HK-2 (cell line): ENCODE data around the gene CHID1.
A peak's percentile ranks its signal among the peaks of the same experiment; 100 is the strongest.

Experiments used
- DNase-seq: peaks from one replicate; pipeline ENCODE4 v3.0.0-alpha.2; 2018; ENCODE audit not compliant: unreplicated experiment

CHID1 gene

DNA sequence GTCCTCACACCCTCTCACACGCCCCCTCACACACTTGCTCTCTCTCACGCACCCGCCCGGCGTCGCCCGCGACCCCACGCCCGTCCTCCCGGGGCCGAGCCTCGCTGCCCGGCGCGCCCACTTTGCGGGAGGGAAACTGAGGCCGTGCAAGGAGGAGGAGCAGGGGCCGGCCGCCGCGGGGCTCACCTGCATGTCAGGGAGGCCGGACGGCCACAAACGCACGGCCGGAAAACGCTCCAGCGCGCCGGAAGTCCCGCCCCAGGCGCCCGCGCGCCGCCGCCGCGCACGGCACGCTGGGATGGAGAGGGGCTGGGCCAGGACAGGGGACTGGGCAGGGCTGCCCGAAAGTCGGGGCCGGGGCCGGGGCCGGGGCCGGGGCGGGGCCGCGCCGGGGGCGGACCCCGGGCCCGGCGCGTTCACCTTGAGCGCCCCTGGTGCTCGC, at the start of gene CHID1:
Gene CHID1, minus strand, starts transcription at position 222 of the 442 bp plus-strand sequence. CDS start 5,994 bp downstream, outside the sequence.
- DNase-seq = peak; percentile 86

DNA sequence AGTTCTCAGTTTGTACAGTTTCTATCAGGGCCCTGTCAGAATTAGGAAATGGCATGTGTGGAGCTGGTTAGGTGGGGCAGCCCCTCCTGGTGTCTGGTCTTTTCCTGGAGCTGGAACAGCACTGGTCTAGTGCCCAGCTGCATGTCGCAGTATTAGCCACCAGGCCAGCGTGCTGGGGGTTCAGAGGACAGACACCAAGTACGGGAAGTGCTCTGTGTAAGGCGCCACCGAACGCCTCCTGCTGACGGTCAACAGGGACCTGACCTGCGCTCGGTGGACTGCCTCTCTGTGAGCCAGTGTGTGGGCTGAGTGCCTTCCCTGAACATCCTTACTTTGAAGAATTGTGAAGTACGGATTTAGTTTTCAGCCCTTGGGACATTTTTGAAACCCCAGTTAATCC, 49.0 kb upstream of the CHID1 start:
- DNase-seq = no peak

DNA sequence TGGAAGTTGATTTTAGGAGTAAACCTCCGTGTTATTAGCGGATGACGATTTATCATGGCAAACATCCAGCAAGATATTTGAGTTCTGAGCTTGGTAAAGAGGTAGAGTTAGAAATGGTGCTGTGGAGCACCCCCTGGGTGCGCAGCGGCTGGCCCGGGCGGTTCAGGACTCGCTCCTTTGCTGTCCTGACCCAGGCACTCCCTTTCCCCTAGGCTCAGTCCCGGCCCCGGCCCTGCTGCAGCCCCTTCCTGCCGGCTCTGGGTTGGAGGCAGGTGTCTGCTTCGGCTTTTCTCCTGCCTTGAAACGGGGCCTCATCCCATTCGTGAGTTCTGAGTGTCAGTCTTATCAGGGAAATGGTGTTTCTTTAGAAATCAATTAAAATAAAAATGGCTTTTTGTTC, 48.4 kb upstream of the CHID1 start:
- DNase-seq = no peak

DNA sequence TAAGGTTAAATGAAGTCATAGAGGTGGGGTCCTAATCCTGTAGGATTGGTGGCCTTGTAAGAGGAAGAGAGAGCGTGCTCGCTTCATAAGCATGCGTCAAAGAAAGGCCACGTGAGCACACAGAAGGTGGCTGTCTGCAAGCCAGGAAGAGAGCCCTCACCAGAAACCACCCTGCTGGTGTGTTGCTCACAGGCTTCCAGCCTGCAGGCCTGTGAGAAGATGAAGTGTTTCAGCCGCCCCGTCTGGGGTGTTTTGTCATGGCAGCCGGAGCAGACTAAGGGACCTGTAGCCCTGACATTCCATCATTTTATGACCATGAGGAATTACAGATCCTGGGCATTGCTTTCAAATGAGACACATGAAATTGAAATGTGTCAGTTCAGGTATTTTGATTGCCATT, 47.5 kb upstream of the CHID1 start:
- DNase-seq = no peak

DNA sequence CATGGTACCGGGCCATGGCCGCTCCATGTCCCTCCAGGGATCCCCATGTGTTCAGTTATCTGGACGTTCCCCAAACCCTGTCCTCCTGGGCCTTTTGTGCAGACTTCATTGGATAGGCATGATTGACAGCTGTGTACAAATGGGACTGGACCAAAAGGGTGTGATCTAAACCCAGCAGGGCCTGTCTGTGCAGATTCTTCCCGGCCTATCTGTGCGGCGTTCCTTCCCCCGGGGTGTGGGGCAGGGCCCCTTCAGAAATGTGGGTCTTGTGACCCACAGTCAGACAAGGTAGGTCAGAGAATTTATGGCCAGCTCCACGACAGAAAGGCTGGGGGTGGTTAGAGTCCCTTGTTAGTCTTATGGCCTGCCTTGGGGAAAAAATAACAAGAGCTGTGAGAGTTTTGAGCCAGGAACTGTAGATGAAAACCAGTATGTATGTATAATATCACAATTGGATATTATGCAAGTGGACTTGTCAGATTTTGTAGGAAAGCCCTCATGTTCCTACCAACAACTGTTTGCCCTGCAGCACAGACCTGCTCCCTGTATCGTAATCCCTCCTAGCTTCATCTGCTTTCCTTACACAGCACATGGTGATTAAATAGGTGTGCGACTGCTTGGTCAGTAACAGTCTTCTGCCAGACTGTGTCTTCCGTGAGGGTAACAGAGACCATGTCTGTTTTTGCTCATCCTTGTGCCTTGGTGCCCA, 46.8 kb upstream of the CHID1 start:
- no peak for DNase-seq

DNA sequence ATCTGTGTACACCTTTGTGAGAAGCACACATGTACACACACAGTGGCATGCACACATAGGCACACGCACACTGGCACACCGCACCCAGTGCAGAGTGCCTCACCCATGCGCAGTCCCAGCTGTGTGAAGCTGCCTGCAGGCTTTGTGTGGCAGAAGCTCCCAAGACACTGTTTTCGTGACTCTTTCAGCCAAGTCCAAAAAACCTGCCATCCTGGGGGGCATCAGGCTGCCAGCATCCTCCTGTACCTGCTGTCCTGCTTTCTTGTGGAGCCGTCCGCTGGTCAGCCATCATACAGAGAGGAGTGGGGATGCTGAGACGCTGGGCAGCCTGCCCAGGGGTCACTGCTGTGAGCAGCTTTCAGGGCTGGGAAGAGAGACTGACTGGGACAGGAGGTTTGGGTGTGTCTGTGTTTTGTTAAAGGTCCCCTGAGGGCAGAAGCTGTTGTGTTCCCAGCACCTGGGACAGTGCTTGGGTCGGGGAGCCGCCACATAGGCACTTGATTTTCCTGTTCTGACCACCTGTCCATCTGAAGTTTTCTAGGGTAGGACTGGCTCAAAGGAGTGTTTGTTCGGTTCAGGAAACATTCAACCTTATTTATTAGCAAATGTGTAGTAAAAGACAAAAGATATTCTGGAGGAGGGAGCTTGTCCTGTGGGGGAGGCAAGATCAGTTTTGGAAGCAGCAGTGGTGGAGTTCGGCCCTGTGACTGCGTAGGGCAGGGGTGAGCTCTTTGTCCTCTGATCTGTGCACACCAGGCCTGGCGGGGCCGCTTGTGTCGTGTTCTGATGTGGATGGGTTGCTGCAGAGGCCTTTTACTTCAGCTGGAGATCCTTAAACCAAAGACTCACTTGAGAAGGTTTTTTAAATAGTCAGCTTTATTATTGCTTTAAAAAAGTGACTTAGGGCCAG, 44.8 kb upstream of the CHID1 start:
- no peak for DNase-seq

DNA sequence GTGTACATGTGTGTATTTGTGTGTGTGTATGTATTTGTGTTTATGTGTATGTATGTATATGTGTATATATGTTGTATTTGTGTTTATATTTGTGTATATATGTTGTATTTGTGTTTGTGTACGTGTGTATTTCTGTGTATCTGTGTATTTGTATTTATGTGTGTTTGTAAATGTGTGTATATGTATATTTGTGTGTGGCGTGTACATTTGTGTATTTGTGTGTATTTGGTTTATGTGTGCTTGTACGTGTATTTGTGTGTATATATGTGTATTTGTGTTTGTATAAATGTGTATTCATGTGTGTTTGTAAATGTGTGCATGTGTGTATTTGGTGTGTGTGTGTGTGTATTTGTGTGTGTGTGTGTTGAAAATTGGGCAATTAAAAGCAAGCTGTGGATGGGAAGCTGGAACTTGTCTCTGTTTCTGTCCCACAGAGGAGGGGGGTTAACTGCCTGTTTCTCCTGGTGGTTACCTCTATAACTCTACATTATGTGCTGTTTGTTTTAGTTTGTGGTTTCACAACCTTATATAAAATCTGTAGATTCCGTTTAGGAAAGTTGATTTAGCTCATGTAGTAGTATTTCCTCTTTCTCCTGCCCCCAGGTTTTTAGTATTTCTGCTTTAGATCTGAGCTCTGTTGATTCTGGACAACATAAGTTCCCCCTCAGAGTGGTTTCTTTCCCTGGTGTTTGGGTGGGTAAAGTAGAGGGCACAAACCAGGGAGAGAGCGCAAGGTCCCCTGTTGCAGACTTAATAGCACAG, 44.0 kb upstream of the CHID1 start:
- DNase-seq = no peak

DNA sequence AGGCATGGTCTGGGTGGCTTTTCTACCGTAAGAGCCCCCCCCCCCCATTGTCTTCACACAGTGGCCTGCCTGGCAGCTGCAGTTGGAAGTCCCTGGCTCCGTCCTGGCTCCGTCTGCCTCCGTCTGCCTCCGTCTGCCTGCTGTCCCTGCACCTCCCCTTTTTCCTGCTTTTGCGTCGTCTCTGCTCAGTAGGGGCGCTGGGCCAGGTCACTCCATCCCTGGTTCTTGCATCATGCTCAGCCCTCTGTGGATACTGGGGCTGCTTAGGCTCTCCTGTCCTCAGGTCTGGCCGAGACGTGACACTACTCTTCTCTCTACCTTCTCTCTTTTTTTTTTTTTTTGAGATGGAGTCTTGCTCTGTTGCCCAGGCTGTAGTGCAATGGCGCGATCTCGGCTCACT, 42.9 kb upstream of the CHID1 start:
- DNase-seq = no peak

DNA sequence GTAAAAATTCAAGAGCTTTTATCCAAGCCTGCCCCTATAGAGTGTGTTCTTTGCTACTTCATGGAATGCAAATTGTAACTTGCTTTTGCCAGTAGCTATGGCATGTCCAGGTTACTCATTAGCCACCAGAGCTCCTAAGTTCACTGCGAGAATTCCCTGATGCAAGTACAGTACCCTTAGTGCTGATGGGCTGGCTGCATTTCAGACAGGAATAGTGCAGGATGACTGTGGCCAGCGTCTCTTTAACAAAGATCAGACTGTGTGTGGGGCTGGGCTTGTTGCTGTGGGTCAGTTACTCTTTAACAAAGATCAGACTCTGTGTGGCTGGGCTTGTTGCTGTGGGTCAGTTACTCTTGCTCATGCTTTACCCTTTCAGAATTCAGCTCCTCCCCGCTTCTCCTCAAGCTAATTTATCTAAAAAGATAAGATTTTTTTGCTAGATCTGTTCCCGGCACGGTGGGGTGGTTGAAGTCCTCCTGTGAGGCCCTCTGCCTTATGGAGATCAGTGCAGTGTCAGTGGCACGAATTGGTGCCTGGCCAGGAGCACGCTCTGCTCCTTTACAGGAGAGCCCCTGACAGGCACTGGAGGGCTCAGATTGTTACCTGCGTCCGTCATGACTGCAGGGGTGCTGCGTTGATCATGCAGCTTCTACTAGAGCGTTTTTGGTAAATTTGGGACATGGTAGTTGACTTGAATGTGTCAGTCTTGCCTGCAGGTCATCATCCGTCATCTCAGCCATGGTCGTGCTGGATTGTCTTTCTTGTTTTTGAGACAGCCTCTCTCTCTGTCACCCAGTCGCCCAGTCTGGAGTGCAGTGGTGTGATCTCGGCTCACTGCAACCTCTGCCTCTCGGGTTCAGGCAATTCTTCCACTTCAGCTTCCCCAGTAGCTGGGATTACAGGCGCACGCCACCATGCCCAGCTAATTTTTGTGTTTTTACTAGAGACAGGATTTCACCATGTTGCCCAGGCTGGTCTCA, 42.1 kb upstream of the CHID1 start:
- DNase-seq = peak; percentile 75

DNA sequence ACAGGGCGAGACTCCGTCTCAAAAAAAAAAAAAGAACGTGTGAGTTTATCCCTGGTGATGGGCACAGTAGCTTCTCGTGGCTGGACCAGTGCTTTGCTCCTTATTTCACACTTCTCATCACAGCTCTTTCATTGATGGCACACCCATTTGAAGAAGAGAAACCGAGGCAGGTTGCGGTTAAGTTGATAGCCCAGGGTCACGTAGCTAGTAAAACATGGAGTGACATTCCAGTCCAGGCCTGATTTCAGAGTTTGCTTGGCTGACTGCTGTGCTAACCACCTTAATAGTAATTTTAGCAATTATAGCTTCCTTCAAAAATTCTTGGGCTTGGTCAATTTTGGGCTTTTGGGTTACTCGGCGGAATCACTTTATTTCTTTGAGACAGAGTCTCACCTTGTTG, 40.9 kb upstream of the CHID1 start:
- DNase-seq = no peak

DNA sequence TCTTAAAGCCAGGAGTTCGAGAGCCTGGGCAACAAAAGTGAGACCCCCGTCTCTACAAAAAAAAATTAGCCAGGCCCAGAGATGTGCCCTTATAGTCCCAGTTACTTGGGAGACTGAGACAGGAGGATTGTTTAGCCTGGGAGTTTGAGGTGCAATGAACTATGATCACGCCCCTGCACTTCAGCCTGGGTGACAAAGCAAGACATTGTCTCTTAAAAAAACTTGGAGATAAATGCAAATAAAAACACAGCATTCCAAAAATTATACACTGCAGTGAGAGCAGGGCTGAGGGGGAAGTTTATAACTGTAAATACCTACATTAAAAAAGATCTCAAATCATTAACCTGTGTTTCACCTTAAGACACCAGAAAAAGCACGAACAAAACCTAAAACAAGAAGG, 37.1 kb upstream of the CHID1 start:
- DNase-seq = no peak

DNA sequence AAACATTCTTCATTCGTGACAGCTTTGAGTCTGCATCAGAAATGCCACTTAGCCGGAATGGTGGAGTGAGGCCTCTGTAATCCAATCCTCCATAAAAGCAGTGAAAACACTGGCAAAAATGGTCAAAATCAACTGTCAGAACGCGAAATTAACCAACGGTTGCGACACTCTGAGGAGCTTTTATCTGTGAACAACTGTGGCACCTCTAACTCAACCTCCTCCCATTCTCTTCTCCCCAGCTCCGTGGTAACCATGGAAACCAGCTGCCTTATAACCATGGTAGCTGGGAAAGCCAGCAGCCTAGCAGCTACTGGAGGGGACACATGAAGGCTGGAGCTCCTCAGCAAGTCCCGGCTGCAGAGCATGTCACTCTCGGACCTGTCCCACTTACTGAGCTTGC, 35.4 kb upstream of the CHID1 start:
- no peak for DNase-seq

DNA sequence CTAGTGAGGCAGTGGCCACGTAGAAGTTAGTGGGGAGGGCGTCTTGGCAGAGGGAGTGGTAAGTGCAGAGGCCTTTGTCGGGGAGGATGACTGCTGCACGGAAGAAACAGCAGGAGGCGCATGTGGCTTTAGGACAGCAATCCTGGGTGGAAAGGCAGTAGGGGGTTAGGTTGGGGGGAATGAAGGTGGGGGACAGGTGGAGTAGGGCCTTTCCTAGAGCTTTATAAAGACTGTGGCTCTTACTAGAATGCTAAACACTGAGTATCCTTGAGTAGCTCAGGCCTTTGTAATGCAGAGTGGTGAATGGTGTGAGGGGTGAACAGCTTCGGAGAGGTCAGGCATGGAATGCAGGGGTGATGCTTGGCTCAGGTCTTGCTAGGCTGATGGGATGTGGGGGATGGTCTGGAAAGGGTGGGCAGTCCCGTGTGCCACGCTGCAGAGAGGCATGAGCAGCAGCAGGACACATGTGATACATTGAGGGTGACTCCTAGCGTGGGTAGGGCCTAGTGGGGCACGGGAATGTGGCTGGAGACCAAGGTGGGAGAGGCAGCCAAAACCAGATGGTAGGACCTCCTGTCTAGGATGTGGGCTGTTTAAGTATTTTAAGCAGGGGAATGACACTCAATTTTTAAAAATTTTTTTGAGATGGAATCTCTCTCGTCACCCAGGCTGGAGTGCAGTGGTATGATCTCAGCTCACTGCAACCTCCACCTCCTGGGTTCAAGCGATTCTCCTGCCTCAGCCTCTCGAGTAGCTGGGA, 34.3 kb upstream of the CHID1 start:
- DNase-seq = no peak

DNA sequence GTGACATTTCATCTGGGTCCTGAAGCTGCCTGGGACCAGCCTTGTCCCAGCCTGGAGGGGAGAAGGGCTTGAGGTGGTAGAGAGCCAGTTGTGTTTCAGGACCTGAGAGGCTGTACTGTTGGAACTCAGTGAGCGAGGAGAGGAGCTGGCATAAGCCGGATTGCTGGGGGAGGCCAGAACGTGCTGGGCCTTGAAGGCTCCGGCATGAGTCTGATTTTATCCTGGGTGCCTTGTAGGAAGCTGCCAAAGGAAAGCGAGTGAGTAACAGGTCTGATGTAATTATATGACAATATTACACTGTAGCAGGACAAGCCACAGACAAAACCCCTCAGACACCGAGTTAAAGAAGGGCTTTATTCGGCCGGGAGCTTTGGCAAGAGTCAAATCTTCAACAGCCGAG, 32.2 kb upstream of the CHID1 start:
- no peak for DNase-seq

DNA sequence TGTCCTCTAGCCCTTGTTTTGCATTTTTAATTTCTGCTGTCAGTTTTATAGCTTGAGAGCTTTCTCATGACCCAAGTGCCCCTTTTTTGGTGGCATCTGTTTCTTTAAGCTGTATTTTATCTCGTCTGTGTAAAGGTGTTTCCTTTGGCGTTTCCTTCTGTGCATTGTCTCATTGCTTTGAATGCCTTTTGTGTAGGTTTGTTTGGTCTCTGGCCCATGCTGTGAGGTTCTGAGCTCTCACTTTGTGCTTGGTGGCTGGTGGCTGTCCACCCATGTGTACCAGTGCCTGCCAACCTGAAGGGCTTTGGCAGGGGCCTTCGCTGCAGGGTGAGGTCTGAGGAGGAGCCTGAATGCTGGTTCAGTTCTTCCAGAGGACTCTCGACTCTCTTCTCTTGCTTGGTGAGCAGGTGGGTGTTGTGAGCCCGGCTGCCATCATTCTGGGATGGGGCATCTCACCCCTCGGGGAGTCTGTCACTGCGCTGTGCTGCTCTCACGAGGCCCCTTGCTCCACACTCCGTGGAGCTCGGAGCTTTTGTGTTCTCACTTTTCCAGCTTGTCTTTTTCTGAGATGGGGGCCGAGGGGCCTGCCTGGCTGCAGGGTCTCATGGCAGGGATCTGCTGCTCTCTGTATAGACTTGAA, 30.0 kb upstream of the CHID1 start:
- no peak for DNase-seq

DNA sequence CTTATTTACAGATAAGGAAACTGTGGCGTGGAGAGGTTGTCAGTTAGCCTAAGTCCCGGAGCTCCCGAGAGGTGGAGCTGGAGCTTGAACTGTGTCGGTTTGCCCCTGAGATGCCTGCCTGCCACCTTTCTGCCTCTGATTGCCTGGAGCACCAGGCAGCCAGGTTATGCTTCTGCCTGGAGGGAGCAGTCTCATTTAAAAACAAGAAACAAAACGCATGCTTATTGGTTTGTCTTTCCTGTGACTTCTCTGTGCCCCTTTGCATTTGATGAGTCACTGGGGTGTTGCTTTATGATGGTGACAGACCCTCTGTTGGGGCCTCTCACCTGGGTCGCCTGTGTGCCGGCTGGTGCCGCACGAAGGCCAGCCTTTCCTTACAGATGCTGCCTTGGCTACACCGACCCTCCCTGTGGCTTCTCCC, 27.2 kb upstream of the CHID1 start:
- DNase-seq = no peak

DNA sequence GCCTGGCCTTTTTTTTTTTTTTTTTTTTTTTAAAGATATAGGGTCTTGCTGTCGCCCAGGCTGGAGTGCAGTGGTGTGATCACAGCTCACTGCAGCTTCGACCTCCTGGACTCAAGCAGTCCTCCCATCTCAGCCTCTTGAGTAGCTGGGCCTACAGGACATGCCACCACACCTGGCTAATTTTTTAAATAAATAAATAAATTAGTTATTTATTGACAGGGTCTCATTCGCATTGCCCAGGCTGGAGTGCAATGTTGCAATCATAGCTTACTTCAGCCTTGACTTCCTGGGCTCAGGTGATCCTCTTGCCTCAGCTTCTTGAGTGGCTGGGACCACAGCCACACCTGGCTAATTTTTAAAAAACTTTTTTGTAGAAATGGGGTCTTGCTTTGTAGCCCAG, 25.6 kb upstream of the CHID1 start:
- no peak for DNase-seq

DNA sequence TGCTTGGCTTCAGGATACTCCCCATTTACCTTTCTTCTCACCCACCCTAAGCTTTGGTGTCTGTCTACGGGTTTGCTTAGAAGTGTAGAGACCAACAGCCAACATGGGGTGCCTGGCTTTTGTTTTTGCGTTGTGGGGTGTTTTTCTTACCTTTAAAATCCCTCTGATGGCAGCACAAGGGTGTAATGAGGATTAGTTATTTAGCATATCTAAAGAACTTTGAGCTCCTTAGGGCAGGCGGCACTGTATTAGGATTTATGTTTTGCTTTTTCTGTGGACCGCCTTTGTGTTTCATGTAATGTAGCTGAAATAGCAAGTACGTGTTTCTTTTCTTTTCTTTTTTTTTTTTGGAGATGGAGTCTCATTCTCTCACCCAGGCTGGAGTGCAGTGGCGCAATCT, 23.9 kb upstream of the CHID1 start:
- no peak for DNase-seq

DNA sequence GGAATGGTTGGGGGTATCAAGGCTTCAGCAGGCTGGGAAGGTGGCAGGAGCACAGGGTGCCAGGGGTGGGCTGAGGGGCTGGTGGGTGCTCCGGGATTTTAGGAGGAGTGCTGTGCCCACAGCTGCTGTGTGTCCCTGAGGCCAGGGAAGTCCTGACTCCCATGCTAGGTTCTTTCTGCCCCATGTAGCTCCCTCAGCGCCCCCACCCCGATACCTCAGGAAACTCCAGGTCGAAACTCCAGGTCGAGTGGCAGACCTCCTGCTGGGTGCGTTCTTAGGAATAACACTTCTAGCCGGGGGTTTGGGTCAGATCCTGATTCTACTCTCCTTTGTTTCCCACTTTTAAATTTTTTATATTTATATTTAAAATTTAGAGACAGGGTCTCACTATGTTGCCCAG, 23.3 kb upstream of the CHID1 start:
- no peak for DNase-seq
